Right lobe of liver (tissue), 4 donors: Measurements from ENCODE around the gene INTS13.

ENCODE experiments used
- CTCF ChIP-seq, 4 donors: fragments of 200-600 bp in 3 of 4; fragments of 450-650 bp in 1 of 4; IDR thresholded peaks; one replicate each; pipeline versions ENCODE4 v1.5.1 to v1.8.0; 2016 to 2022; ENCODE audit warnings: antibody characterized with exemption in 4 of 4, mild to moderate bottlenecking in 2 of 4
- POLR2A ChIP-seq: fragments of 450-650 bp; IDR thresholded peaks from one replicate; pipeline ENCODE4 v1.6.1; 2017; ENCODE audit warnings: antibody characterized with exemption, mild to moderate bottlenecking
- donor health status: DM: no; HTN: no; CAD: no.
- donor health status: DM: no; HTN: no; CAD: no.
- donor health status: DM: no; HTN: yes; CAD: no.

GRCh38 chr12:26869104-26869494, 68.7 kb downstream of the INTS13 start:
- no peak for TF ChIP-seq CTCF (IDR thresholded peaks at IDR 0.05)
- TF ChIP-seq POLR2A, result no peak
